Measurements from ENCODE around the gene SPOCD1. TPM values are rescaled to one million over a fixed set of nuclear protein-coding genes. Genes with fewer than 3 reads are reported as not detected.

SPOCD1 gene
- total RNA-seq, 4 donors from 2014 or later = 0.22 to 1.6 (median 0.96) TPM; not detected in 1

- 90 to 97% methylated on average over 4 of the region's 4 CpGs for WGBS, 2 donors
- H3K27ac ChIP-seq = no peak overlapping the region
Measured at GRCh38 chr1:31784356-31785019, 31.3 kb downstream of the SPOCD1 start.

DNA sequence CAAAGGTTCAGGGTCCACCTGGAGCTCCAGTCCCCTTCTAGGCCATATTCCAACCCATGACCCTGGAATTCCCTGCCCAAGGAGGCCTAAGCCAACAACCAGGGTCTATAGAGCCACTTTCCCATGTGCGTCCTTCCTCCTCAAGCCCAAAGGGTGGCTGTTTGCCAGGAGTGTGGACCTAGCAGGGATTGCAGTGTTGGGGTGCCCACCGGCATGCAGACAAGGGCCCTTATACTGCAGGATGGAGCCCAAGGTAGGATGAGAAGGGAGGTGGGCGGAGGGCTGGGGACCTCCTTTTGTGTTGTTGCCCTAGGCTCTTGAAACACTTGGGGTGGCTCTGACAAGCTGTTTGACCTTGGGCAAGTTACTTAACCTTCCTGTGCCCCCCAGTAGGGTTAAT, 32.0 kb downstream of the SPOCD1 start:
- no peak for DNase-seq
- no peak for TF ChIP-seq CTCF (IDR thresholded peaks at IDR 0.05)
- TF ChIP-seq POLR2A (IDR thresholded peaks at IDR 0.05) = no peak
- Histone ChIP-seq H3K36me3 (no peaks in the 10 kb centered on the region), H3K27me3 (no peaks in the 10 kb centered on the region), H3K9me3 (no peaks in the 10 kb centered on the region), H3K4me1 (peaks cover 0 to 3% of the 10 kb centered on the region in 2 donors), H3K4me3 (replicated peaks in 1 of 3) (no peak overlapping the region), H3K27ac (no peak overlapping the region)
- 68 to 78% methylated on average over 3 of the region's 3 CpGs for WGBS, 2 donors
- intact Hi-C loops (cut with DNase I) = no loop called here

More at GRCh38 chr1:31784356-31785019, 31.3 kb downstream of the SPOCD1 start:
- no peaks in the 10 kb centered on the region for H3K9me3 ChIP-seq
- no peak for TF ChIP-seq POLR2A (IDR thresholded peaks at IDR 0.05)
- no peak for TF ChIP-seq CTCF (IDR thresholded peaks at IDR 0.05)
- no peak for DNase-seq
- H3K4me1 ChIP-seq = peaks cover 0 to 4% of the 10 kb centered on the region in 2 donors
- H3K36me3 ChIP-seq = no peaks in the 10 kb centered on the region
- intact Hi-C loops (cut with DNase I) = no loop called here
- no peak overlapping the region for H3K4me3 ChIP-seq (replicated peaks in 1 of 3)
- H3K27me3 ChIP-seq = no peaks in the 10 kb centered on the region

DNA sequence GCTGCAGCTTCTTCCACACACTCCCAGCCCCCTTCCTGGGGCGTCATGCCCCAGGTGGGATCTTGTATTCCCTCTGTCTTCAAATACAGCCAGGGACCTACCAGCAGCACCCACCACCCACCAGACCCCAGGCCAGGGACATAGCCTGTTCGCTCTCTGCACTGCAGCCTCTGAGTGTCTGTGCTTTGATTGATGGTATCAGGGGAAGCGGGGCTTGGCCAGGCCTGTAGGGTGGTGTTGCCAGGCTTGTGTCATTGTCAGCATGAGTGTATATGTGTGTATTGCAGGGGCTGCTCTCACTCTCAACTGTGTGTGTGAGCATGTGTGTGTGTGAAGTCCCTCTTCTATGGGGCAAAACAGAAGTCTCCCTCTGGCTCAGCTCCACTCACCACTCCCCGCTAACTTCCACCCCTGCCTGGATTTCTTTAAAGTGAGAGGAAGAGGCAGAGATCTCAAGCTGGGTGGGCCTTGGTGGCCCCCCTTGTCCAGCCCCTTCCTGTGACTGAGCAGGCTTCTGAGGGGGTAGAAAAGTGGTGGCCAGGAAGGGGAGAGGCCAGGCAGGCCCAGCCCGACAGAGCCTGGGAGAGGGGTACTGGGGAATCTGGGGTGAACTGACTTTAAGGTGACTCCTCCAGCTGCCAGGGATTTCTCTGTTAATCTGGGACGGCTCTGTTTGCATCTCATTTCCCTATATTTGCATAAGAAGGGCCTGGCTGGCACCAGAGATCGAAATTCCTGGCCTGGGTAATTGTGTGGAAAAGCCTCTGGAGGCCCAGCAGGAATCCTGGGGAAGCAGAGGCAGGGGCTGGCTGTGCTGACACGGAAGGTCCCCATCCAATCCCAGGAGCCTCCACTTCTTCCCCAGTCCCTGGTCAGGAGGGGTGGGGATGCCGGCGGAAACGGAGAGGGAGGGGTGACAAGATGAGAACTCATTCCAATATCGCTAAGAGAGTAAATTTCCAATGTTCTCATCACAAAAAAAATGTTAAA, 33.1 kb downstream of the SPOCD1 start:
- Histone ChIP-seq H3K4me3 (replicated peaks in 1 of 3) (no peak overlapping the region), H3K36me3 (no peaks in the 10 kb centered on the region), H3K27me3 (no peaks in the 10 kb centered on the region), H3K9me3 (no peaks in the 10 kb centered on the region), H3K27ac (no peak overlapping the region), H3K4me1 (no peaks in the 10 kb centered on the region)
- 61 to 63% methylated on average over 12 of the region's 12 CpGs for WGBS, 2 donors
- intact Hi-C loops (cut with DNase I) = no loop called here
- peak in 1 of 2 donors; percentile 1 for DNase-seq
- no peak for TF ChIP-seq CTCF (IDR thresholded peaks at IDR 0.05)
- no peak for TF ChIP-seq POLR2A (IDR thresholded peaks at IDR 0.05)

DNA sequence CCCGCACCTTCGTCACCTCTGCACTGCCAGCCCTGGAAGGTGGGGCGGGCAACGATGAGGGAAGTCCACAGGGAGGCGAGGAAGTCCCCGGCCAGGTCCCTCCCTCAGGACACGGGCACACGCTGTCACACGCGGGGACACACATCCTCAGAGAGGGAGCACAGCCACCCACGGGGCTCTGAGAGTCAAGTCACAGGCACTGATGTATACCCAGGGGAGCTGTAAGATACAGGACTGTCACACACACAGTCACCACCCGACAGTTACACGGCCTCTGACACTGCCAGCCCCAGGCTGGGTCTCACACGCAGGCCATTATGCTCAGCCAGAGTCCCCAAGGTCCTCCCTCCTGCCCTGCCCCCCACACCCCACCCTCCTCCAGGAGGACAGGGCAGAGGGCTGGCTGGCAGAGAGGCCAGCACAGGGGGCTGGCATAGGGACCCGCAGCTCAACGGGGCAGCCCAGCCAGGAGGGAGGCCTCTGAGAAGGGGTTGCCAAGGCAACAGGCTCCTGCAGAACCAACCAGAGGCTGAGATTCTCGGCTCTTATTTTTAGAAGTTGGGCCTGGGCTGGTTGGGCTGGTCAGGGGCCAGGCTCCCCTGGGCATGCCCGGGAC, 34.0 kb downstream of the SPOCD1 start:
- no peak for DNase-seq
- intact Hi-C loops (cut with DNase I) = no loop called here
- H3K4me1 ChIP-seq = no peaks in the 10 kb centered on the region
- no peaks in the 10 kb centered on the region for H3K27me3 ChIP-seq
- TF ChIP-seq POLR2A (IDR thresholded peaks at IDR 0.05) (no peak), CTCF (IDR thresholded peaks at IDR 0.05) (no peak)
- no peak overlapping the region for H3K27ac ChIP-seq
- no peak overlapping the region for H3K4me3 ChIP-seq (replicated peaks in 1 of 3)
- H3K9me3 ChIP-seq = no peaks in the 10 kb centered on the region
- 59 to 73% methylated on average over 7 to 14 of the region's 18 CpGs for WGBS, 2 donors
- no peaks in the 10 kb centered on the region for H3K36me3 ChIP-seq
